GM19025 (cell line): Measurements from ENCODE around the gene COL4A3.
"Not testable (repeated sequence)": the region's sequence is repeated elsewhere in the genome, so short reads cannot be mapped to it uniquely, and the experiment has no call there.

Experiments
- ATAC-seq: cut with Tn5 transposase; IDR thresholded peaks from one replicate; pipeline ENCODE4 v1.9.1; 2021; ENCODE audit warnings: mild to moderate bottlenecking, low read depth, moderate library complexity; ENCODE audit not compliant: unreplicated experiment

COL4A3 gene

GRCh38 chr2:227205701-227206100 is 41.3 kb downstream of the COL4A3 start:
- no peak for ATAC-seq

GRCh38 chr2:227206406-227206805 is 42.0 kb downstream of the COL4A3 start:
- no peak for ATAC-seq

- no peak for ATAC-seq
Measured at GRCh38 chr2:227207573-227207972, 43.1 kb downstream of the COL4A3 start.

GRCh38 chr2:227214622-227215041 is 50.2 kb downstream of the COL4A3 start:
- ATAC-seq = no peak

- no peak for ATAC-seq
Measured at GRCh38 chr2:227219312-227220105, 55.1 kb downstream of the COL4A3 start.

- no peak for ATAC-seq
Measured at GRCh38 chr2:227221120-227221519, 56.7 kb downstream of the COL4A3 start.

GRCh38 chr2:227222292-227222691 is 57.9 kb downstream of the COL4A3 start:
- no peak for ATAC-seq

- ATAC-seq = not testable (repeated sequence)
Measured at GRCh38 chr2:227225641-227226040, 61.2 kb downstream of the COL4A3 start.

GRCh38 chr2:227228061-227228667 is 63.7 kb downstream of the COL4A3 start:
- ATAC-seq = no peak

GRCh38 chr2:227230151-227230550 is 65.7 kb downstream of the COL4A3 start:
- no peak for ATAC-seq

GRCh38 chr2:227234429-227234828 is 70.0 kb downstream of the COL4A3 start:
- ATAC-seq = no peak

- no peak for ATAC-seq
Measured at GRCh38 chr2:227237786-227238185, 73.4 kb downstream of the COL4A3 start.

- no peak for ATAC-seq
Measured at GRCh38 chr2:227238238-227239237, 74.1 kb downstream of the COL4A3 start.

GRCh38 chr2:227241005-227241404 is 76.6 kb downstream of the COL4A3 start:
- no peak for ATAC-seq

GRCh38 chr2:227248876-227249275 is 84.5 kb downstream of the COL4A3 start:
- ATAC-seq = no peak

GRCh38 chr2:227252831-227253230 is 88.4 kb downstream of the COL4A3 start:
- no peak for ATAC-seq

GRCh38 chr2:227256605-227257004 is 92.2 kb downstream of the COL4A3 start:
- no peak for ATAC-seq

- no peak for ATAC-seq
Measured at GRCh38 chr2:227257820-227258219, 93.4 kb downstream of the COL4A3 start.

- ATAC-seq = no peak
Measured at GRCh38 chr2:227260041-227260440, 95.6 kb downstream of the COL4A3 start.

GRCh38 chr2:227267410-227268115 is 103.1 kb downstream of the COL4A3 start:
- ATAC-seq = no peak
